DOHH2 (cell line): Measurements from ENCODE around the gene RABGAP1.
A peak's percentile ranks its signal among the peaks of the same experiment; 100 is the strongest.

Source experiments
- H3F3A ChIP-seq: fragments of 200-600 bp; sonication (generic), shearing (Covaris generic); 2 replicates; pipeline ENCODE4 v1.6.0; 2016; ENCODE audit warnings: antibody characterized with exemption, mild to moderate bottlenecking; ENCODE audit not compliant: control insufficient read depth, insufficient read depth
- H3K27ac ChIP-seq: fragments of 200-600 bp; sonication (generic); 2 replicates; pipeline ENCODE4 v1.5.1; 2014; ENCODE audit warnings: low read depth, mild to moderate bottlenecking, low read length, moderate library complexity
- H3K27me3 ChIP-seq: fragments of 200-600 bp; sonication (generic); 2 replicates; pipeline ENCODE4 v1.6.1; 2014; ENCODE audit warnings: mild to moderate bottlenecking, low read length, mixed read lengths; ENCODE audit not compliant: control insufficient read depth
- H3K36me3 ChIP-seq: fragments of 200-600 bp; sonication (generic); 2 replicates; pipeline ENCODE4 v1.6.1; 2014; ENCODE audit warnings: mild to moderate bottlenecking, low read length, moderate library complexity, mixed read lengths; ENCODE audit not compliant: control insufficient read depth
- H3K4me1 ChIP-seq: fragments of 200-600 bp; sonication (generic); 2 replicates; pipeline ENCODE4 v1.6.1; 2014; ENCODE audit warnings: mild to moderate bottlenecking, low read length, mixed read lengths; ENCODE audit not compliant: control insufficient read depth
- H3K4me2 ChIP-seq: fragments of 200-600 bp; sonication (generic); 2 replicates; pipeline ENCODE4 v1.6.0; 2014; ENCODE audit warnings: mild to moderate bottlenecking, low read length, moderate library complexity
- H3K4me3 ChIP-seq: fragments of 200-600 bp; sonication (generic); 2 replicates; pipeline ENCODE4 v1.5.1; 2014; ENCODE audit warnings: mild to moderate bottlenecking, low read length, mixed read lengths
- H3K79me2 ChIP-seq: fragments of 200-600 bp; sonication (generic); 2 replicates; pipeline ENCODE4 v1.6.1; 2014; ENCODE audit warnings: mild to moderate bottlenecking, low read length, mixed read lengths; ENCODE audit not compliant: control insufficient read depth
- H3K9me2 ChIP-seq: fragments of 200-600 bp; sonication (generic); replicated peaks from 2 replicates; pipeline ENCODE4 v1.6.1; 2014; ENCODE audit warnings: mild to moderate bottlenecking, low read length, mixed read lengths; ENCODE audit not compliant: control insufficient read depth
- H3K9me3 ChIP-seq: fragments of 200-600 bp; sonication (generic); 2 replicates; pipeline ENCODE4 v1.6.1; 2014; ENCODE audit warnings: antibody characterized with exemption, low read length, mixed read lengths; ENCODE audit not compliant: control insufficient read depth, insufficient read depth
- H4K20me1 ChIP-seq: fragments of 200-600 bp; sonication (generic); 2 replicates; pipeline ENCODE4 v1.6.0; 2014; ENCODE audit warnings: low read depth, mild to moderate bottlenecking, antibody characterized with exemption, low read length, moderate library complexity; ENCODE audit not compliant: control insufficient read depth, insufficient read depth
- EZH2phosphoT487 ChIP-seq: fragments of 200-600 bp; sonication (generic); IDR thresholded peaks from 2 replicates; pipeline ENCODE4 v1.6.1; 2017; ENCODE audit warnings: borderline replicate concordance, mild to moderate bottlenecking, antibody characterized with exemption, low read length, moderate library complexity, mixed read lengths
- TF ChIP-seq, protein P1 (sequence below): fragments of 200-600 bp; sonication (generic); IDR thresholded peaks from one replicate; pipeline ENCODE4 v1.5.1; 2014; ENCODE audit warnings: antibody characterized with exemption, mild to moderate bottlenecking, low read depth, low read length; ENCODE audit not compliant: poor library complexity, severe bottlenecking

RABGAP1 gene

DNA sequence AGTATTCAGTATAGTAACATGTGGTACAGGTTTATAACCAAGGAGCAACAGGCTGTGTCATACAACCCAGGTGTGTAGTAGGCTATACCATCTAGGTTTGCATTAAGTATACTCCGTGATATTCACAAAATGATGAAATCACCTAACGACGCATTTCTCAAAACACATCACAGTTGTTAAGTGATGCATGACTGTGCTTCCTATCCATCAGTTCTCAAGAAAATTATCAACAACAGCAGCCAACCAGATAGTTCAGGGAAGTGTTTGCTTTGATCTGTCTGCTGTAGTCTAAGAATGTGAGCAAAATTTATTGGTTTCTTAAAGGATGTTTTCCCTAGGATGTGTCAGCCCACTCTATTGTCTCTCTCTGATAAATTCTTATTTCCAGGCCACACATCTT is 16.9 kb upstream of the RABGAP1 start:
- Histone ChIP-seq H3K79me2 (peaks cover 34% of the 10 kb centered on the region), H3K27ac (peak overlapping the region; percentile 28), H3K27me3 (no peaks in the 10 kb centered on the region), H3K4me1 (peaks cover 24% of the 10 kb centered on the region), H4K20me1 (no peaks in the 10 kb centered on the region), H3K9me3 (no peaks in the 10 kb centered on the region), H3K4me2 (peak overlapping the region; percentile 45), H3K9me2 (no peaks in the 10 kb centered on the region), H3F3A (peaks cover 8% of the 10 kb centered on the region), H3K4me3 (peak overlapping the region; percentile 24), H3K36me3 (peaks cover 15% of the 10 kb centered on the region)
- no peak for TF ChIP-seq EZH2phosphoT487
- TF ChIP-seq, protein P1, sequence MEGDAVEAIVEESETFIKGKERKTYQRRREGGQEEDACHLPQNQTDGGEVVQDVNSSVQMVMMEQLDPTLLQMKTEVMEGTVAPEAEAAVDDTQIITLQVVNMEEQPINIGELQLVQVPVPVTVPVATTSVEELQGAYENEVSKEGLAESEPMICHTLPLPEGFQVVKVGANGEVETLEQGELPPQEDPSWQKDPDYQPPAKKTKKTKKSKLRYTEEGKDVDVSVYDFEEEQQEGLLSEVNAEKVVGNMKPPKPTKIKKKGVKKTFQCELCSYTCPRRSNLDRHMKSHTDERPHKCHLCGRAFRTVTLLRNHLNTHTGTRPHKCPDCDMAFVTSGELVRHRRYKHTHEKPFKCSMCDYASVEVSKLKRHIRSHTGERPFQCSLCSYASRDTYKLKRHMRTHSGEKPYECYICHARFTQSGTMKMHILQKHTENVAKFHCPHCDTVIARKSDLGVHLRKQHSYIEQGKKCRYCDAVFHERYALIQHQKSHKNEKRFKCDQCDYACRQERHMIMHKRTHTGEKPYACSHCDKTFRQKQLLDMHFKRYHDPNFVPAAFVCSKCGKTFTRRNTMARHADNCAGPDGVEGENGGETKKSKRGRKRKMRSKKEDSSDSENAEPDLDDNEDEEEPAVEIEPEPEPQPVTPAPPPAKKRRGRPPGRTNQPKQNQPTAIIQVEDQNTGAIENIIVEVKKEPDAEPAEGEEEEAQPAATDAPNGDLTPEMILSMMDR, result no peak

DNA sequence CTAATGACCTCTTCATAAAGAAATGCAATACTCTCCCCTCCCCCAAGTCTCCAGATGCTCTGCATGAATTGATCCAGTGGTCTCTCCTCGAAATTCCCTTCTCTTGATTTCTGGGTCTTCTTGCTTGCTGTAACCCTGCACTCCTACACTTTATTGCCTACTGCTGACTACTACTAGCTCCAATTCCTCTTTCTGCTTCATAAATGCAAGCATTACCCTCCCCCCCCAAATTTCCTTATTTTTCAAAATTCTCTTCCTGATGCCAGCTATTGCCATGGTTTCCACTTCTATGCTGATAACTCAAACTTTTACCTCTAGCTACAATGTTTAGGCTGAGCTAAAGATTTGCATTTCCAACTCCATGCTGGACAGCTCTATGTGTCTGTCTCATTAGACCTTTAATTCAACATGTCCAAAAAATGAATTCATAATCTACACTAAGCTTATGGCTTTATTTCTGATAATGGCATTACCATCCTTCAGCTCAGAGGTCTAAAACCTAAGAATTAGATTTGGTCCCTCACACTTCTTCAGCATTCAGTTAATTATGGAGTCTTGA is 10.9 kb upstream of the RABGAP1 start:
- H3K4me3 ChIP-seq, result peak overlapping the region; percentile 99
- peaks cover 26% of the 10 kb centered on the region for H3K4me1 ChIP-seq
- no peaks in the 10 kb centered on the region for H3K9me2 ChIP-seq
- peaks cover 7% of the 10 kb centered on the region for H3F3A ChIP-seq
- H3K27me3 ChIP-seq, result no peaks in the 10 kb centered on the region
- peaks cover 9% of the 10 kb centered on the region for H3K36me3 ChIP-seq
- H3K9me3 ChIP-seq, result no peaks in the 10 kb centered on the region
- no peak for TF ChIP-seq EZH2phosphoT487
- TF ChIP-seq, protein P1, result no peak
- H3K27ac ChIP-seq, result no peak overlapping the region
- H4K20me1 ChIP-seq, result no peaks in the 10 kb centered on the region
- H3K79me2 ChIP-seq, result peaks cover 72% of the 10 kb centered on the region
- peak overlapping the region; percentile 68 for H3K4me2 ChIP-seq

DNA sequence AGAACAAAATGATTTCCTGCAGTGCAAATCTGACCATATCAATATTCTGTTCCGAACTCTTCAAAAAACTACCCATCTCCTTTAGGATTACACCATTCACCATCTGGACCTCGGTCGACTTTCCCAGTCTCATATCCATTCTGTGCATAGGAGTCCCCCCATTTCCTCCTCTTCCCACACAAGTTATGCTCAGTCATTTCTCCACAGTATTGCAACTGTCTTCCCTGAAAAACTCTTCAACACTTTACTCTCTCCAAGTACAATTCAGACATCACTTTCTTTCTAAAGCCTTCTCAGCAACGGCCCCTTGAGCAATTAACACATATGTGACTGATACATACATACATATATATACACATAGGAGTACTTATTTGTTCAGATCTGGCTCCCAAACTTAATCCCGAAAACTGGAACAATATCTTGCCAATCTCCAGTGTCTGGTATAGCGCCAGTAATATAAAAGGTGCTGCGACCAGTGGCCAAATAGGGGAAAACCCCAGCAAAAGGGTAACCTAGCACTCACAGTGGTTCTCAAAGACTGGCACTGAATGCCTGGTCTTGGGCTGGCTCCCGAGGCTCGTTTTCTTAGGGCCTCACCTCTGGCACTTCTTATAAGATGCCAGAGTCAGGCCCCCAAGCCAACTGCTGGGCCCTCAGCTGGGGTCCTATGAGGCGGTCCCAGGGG is 10.1 kb upstream of the RABGAP1 start:
- Histone ChIP-seq H4K20me1 (no peaks in the 10 kb centered on the region), H3K4me1 (peaks cover 23% of the 10 kb centered on the region), H3K36me3 (peaks cover 9% of the 10 kb centered on the region), H3K79me2 (peaks cover 78% of the 10 kb centered on the region), H3K27me3 (no peaks in the 10 kb centered on the region), H3F3A (peaks cover 7% of the 10 kb centered on the region), H3K9me2 (no peaks in the 10 kb centered on the region), H3K4me2 (peak overlapping the region; percentile 68), H3K4me3 (peak overlapping the region; percentile 99), H3K27ac (peak overlapping the region; percentile 46), H3K9me3 (no peaks in the 10 kb centered on the region)
- TF ChIP-seq EZH2phosphoT487, result no peak
- TF ChIP-seq, protein P1, result peak; percentile 30
